Measurements from ENCODE around the gene ACKR1. TPM values are rescaled to one million over a fixed set of nuclear protein-coding genes. Genes with fewer than 3 reads are reported as not detected.

The ACKR1 gene
- polyA plus RNA-seq, 1 of the 3 experiments (the other 2 are of a cell fraction) = 0.02 TPM

DNA sequence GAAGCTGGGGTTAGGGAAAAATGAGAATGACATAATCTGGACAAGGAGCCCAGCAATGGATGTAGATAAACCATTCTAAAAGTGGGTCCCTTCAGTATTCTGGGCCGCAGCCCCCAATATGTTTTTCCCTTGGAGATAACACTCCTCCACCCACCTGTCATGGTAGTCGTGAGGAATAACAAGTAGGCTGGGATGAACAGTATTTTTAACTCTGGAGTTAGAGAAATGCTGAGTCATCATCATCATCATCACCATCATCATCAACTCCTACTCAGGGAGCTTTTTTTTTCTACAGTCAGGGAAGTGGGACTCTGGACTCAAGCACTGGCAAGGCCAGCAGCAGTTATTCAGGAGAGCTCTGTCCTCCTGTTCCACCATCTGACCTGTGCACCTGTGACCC, 20.5 kb upstream of the ACKR1 start:
- no peaks in the 10 kb centered on the region for H3K36me3 ChIP-seq (replicated peaks in 1 of 2; ENCODE audit: control insufficient read depth in 1 of 2, insufficient read depth in 2 of 2, low read length in 1 of 2)
- no peaks in the 10 kb centered on the region for H3F3A ChIP-seq (replicated peaks; ENCODE audit: insufficient read depth)
- H3K4me1 ChIP-seq (ENCODE audit: control insufficient read depth in 1 of 2, insufficient read depth in 2 of 2, low read depth in 1 of 2, low read length in 1 of 2) = no peaks in the 10 kb centered on the region
- H4K20me1 ChIP-seq (ENCODE audit: insufficient read depth) = no peaks in the 10 kb centered on the region
- no peaks in the 10 kb centered on the region for H3K9me2 ChIP-seq
- DNase-seq = no peak
- H3K4me3 ChIP-seq (ENCODE audit: low read depth in 2 of 2, low read length in 1 of 2) = no peak overlapping the region
- CTCF ChIA-PET = interaction anchor here (0.6 to 5.9 kb wide), 8 partner anchors 12 to 1107 kb away, joined by 3 to 34 read pairs (median 5); no protein-coding TSS in a partner anchor
- 30% methylated on average over 2 of the region's 2 CpGs for WGBS (ENCODE audit: low lambda C conversion rate)
- H3K79me2 ChIP-seq (ENCODE audit: insufficient read depth) = no peaks in the 10 kb centered on the region
- H3K9me3 ChIP-seq = no peaks in the 10 kb centered on the region
- H2AFZ ChIP-seq (ENCODE audit: low read depth) = no peak overlapping the region
- H3K27me3 ChIP-seq (ENCODE audit: insufficient read depth) = no peaks in the 10 kb centered on the region; the same call in 1 of the 2 replicates
- H3K4me2 ChIP-seq = no peak overlapping the region
- TF ChIP-seq TCF12 (IDR thresholded peaks at IDR 0.05) = no peak
- TF ChIP-seq RFX5 (IDR thresholded peaks at IDR 0.05; ENCODE audit: low read length) = no peak
- no peak for TF ChIP-seq GATA2 (CRISPR knock-in tag; IDR thresholded peaks at IDR 0.05)
- no peak for TF ChIP-seq TEAD4 (IDR thresholded peaks at IDR 0.05; ENCODE audit: borderline replicate concordance, insufficient read depth)
- TF ChIP-seq RCOR1 (IDR thresholded peaks at IDR 0.05; ENCODE audit: low read length) = no peak
- TF ChIP-seq FOXM1 (IDR thresholded peaks at IDR 0.05; ENCODE audit: low read depth) = no peak
- TF ChIP-seq, protein P1, sequence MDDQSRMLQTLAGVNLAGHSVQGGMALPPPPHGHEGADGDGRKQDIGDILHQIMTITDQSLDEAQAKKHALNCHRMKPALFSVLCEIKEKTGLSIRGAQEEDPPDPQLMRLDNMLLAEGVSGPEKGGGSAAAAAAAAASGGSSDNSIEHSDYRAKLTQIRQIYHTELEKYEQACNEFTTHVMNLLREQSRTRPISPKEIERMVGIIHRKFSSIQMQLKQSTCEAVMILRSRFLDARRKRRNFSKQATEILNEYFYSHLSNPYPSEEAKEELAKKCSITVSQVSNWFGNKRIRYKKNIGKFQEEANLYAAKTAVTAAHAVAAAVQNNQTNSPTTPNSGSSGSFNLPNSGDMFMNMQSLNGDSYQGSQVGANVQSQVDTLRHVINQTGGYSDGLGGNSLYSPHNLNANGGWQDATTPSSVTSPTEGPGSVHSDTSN (IDR thresholded peaks at IDR 0.05) = no peak
- TF ChIP-seq SIN3A (IDR thresholded peaks at IDR 0.05; ENCODE audit: borderline replicate concordance, low read depth, low read length) = no peak
- no peak for TF ChIP-seq MXI1 (IDR thresholded peaks at IDR 0.05; ENCODE audit: low read depth, low read length)
- TF ChIP-seq SMC3 (IDR thresholded peaks at IDR 0.05; ENCODE audit: low read depth, low read length) = no peak
- TF ChIP-seq JUND (IDR thresholded peaks at IDR 0.05) = no peak
- TF ChIP-seq, protein P2, sequence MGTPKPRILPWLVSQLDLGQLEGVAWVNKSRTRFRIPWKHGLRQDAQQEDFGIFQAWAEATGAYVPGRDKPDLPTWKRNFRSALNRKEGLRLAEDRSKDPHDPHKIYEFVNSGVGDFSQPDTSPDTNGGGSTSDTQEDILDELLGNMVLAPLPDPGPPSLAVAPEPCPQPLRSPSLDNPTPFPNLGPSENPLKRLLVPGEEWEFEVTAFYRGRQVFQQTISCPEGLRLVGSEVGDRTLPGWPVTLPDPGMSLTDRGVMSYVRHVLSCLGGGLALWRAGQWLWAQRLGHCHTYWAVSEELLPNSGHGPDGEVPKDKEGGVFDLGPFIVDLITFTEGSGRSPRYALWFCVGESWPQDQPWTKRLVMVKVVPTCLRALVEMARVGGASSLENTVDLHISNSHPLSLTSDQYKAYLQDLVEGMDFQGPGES (IDR thresholded peaks at IDR 0.05; ENCODE audit: low read depth, low read length) = no peak
- TF ChIP-seq TAF1 (IDR thresholded peaks at IDR 0.05; ENCODE audit: borderline replicate concordance, low read depth, low read length) = no peak
- no peak for TF ChIP-seq FOSL2 (IDR thresholded peaks at IDR 0.05; ENCODE audit: borderline replicate concordance, low read depth)
- TF ChIP-seq, protein P3, sequence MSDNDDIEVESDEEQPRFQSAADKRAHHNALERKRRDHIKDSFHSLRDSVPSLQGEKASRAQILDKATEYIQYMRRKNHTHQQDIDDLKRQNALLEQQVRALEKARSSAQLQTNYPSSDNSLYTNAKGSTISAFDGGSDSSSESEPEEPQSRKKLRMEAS (IDR thresholded peaks at IDR 0.05; ENCODE audit: low read depth) = no peak
- TF ChIP-seq, protein P4, sequence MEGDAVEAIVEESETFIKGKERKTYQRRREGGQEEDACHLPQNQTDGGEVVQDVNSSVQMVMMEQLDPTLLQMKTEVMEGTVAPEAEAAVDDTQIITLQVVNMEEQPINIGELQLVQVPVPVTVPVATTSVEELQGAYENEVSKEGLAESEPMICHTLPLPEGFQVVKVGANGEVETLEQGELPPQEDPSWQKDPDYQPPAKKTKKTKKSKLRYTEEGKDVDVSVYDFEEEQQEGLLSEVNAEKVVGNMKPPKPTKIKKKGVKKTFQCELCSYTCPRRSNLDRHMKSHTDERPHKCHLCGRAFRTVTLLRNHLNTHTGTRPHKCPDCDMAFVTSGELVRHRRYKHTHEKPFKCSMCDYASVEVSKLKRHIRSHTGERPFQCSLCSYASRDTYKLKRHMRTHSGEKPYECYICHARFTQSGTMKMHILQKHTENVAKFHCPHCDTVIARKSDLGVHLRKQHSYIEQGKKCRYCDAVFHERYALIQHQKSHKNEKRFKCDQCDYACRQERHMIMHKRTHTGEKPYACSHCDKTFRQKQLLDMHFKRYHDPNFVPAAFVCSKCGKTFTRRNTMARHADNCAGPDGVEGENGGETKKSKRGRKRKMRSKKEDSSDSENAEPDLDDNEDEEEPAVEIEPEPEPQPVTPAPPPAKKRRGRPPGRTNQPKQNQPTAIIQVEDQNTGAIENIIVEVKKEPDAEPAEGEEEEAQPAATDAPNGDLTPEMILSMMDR (IDR thresholded peaks at IDR 0.05) = no peak
- TF ChIP-seq RAD21 (IDR thresholded peaks at IDR 0.05; ENCODE audit: low read length) = no peak
- TF ChIP-seq NFIC (IDR thresholded peaks at IDR 0.05; ENCODE audit: borderline replicate concordance) = no peak
- no peak for TF ChIP-seq NRF1 (IDR thresholded peaks at IDR 0.05; ENCODE audit: low read depth, low read length)
- no peak for TF ChIP-seq EZH2phosphoT487 (IDR thresholded peaks at IDR 0.05; ENCODE audit: borderline replicate concordance, low read depth)
- no peak overlapping the region for H3K27ac ChIP-seq (ENCODE audit: low read depth in 2 of 2, low read length in 1 of 2)
- POLR2A ChIA-PET = no interaction called here
- H3K9ac ChIP-seq = no peak overlapping the region
